ENCODE data around the gene PPP6R2.

DNA sequence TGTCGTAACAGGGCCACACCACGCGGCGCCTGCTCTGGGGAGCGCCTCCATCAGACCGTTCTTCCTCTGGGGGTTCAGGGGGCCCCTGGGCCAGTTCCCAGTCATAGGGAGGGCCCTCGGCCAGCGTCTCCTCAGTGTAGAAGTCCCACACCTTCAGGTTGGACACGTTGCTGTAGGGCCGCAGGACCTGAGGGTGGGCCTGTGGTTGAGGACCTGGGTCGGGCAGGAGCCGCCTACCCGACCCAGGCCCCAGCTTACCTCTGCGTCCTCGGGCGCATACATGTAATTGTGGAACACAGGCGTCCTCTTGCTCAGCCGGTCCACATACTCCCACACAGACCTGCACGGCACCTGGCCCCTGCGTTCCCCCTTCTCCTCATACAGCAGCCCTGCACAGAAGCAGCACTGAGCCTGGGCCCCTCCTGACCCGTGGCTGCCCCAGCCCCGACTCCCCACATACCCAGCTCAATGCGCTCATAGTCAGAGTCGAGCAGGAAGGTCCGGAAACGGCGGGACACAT, 111.5 kb downstream of the PPP6R2 start:
- TF ChIP-seq, protein P1, sequence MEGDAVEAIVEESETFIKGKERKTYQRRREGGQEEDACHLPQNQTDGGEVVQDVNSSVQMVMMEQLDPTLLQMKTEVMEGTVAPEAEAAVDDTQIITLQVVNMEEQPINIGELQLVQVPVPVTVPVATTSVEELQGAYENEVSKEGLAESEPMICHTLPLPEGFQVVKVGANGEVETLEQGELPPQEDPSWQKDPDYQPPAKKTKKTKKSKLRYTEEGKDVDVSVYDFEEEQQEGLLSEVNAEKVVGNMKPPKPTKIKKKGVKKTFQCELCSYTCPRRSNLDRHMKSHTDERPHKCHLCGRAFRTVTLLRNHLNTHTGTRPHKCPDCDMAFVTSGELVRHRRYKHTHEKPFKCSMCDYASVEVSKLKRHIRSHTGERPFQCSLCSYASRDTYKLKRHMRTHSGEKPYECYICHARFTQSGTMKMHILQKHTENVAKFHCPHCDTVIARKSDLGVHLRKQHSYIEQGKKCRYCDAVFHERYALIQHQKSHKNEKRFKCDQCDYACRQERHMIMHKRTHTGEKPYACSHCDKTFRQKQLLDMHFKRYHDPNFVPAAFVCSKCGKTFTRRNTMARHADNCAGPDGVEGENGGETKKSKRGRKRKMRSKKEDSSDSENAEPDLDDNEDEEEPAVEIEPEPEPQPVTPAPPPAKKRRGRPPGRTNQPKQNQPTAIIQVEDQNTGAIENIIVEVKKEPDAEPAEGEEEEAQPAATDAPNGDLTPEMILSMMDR (IDR thresholded peaks at IDR 0.05): no peak
- no peak for TF ChIP-seq POLR2AphosphoS5 (IDR thresholded peaks at IDR 0.05)

All from breast epithelium (tissue), 3 donors.